ENCODE results near the gene FMC1. TPM values are rescaled to one million over a fixed set of nuclear protein-coding genes. Genes with fewer than 3 reads are reported as not detected.

FMC1 gene
- total and polyA plus RNA-seq, 2 experiments from 2014 or later, result 10.9 to 129 TPM

GRCh38 chr7:139362302-139362701, 21.2 kb downstream of the FMC1 start:
- peak in 1 of 2 donors; percentile 45 for DNase-seq (ENCODE audit: low read depth in 1 of 2, low spot score in 1 of 2)
- Histone ChIP-seq H3K4me1 (ENCODE audit: low read depth) (peaks cover 22% of the 10 kb centered on the region), H3K27me3 (no peaks in the 10 kb centered on the region), H3K4me3 (peak overlapping the region; percentile 72), H3K36me3 (peaks cover 13% of the 10 kb centered on the region), H3K9me3 (ENCODE audit: low read depth) (no peaks in the 10 kb centered on the region), H3K27ac (peak overlapping the region; percentile 97)
- TF ChIP-seq, protein P1, sequence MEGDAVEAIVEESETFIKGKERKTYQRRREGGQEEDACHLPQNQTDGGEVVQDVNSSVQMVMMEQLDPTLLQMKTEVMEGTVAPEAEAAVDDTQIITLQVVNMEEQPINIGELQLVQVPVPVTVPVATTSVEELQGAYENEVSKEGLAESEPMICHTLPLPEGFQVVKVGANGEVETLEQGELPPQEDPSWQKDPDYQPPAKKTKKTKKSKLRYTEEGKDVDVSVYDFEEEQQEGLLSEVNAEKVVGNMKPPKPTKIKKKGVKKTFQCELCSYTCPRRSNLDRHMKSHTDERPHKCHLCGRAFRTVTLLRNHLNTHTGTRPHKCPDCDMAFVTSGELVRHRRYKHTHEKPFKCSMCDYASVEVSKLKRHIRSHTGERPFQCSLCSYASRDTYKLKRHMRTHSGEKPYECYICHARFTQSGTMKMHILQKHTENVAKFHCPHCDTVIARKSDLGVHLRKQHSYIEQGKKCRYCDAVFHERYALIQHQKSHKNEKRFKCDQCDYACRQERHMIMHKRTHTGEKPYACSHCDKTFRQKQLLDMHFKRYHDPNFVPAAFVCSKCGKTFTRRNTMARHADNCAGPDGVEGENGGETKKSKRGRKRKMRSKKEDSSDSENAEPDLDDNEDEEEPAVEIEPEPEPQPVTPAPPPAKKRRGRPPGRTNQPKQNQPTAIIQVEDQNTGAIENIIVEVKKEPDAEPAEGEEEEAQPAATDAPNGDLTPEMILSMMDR (IDR thresholded peaks at IDR 0.05; ENCODE audit: low read depth, low read length), result no peak

- TF ChIP-seq, protein P1 (IDR thresholded peaks at IDR 0.05; ENCODE audit: low read depth, low read length), result no peak
- no peaks in the 10 kb centered on the region for H3K9me3 ChIP-seq (ENCODE audit: low read depth)
- peak overlapping the region; percentile 97 for H3K27ac ChIP-seq
- peaks cover 13% of the 10 kb centered on the region for H3K36me3 ChIP-seq
- DNase-seq (ENCODE audit: low read depth in 1 of 2, low spot score in 1 of 2), result no peak
- peaks cover 26% of the 10 kb centered on the region for H3K4me1 ChIP-seq (ENCODE audit: low read depth)
- H3K27me3 ChIP-seq, result no peaks in the 10 kb centered on the region
- no peak overlapping the region for H3K4me3 ChIP-seq
Observed at GRCh38 chr7:139362981-139363380, 21.8 kb downstream of the FMC1 start.

GRCh38 chr7:139365336-139365735, 24.2 kb downstream of the FMC1 start:
- Histone ChIP-seq H3K36me3 (peaks cover 13% of the 10 kb centered on the region), H3K27ac (peak overlapping the region; percentile 3), H3K4me3 (no peak overlapping the region), H3K4me1 (ENCODE audit: low read depth) (peaks cover 35% of the 10 kb centered on the region), H3K27me3 (no peaks in the 10 kb centered on the region), H3K9me3 (ENCODE audit: low read depth) (no peaks in the 10 kb centered on the region)
- TF ChIP-seq, protein P1 (IDR thresholded peaks at IDR 0.05; ENCODE audit: low read depth, low read length), result no peak
- DNase-seq (ENCODE audit: low read depth in 1 of 2, low spot score in 1 of 2), result no peak

DNA sequence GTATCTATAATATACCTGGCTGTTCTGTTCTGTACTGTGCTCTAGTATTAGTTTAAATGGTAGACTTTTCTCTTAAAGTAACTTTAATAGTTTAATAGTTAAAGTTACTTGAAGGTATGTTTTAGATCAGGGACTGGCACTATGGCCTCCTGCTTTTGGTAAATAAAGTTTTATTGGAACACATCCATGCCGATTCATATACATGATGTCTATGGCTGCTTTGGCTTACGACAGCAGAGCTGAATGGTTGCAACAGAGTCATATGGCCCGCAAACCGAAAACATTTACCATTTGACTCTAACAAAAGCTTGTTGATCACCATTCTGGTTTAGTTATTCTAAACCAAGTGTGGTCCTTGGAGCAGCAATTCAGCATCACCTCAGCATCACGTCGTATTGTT, 25.3 kb downstream of the FMC1 start:
- H3K9me3 ChIP-seq (ENCODE audit: low read depth), result no peaks in the 10 kb centered on the region
- H3K4me3 ChIP-seq, result no peak overlapping the region
- DNase-seq (ENCODE audit: low read depth in 1 of 2, low spot score in 1 of 2), result no peak
- TF ChIP-seq, protein P1 (IDR thresholded peaks at IDR 0.05; ENCODE audit: low read depth, low read length), result no peak
- H3K27me3 ChIP-seq, result no peaks in the 10 kb centered on the region
- H3K27ac ChIP-seq, result no peak overlapping the region
- peaks cover 33% of the 10 kb centered on the region for H3K4me1 ChIP-seq (ENCODE audit: low read depth)
- H3K36me3 ChIP-seq, result peaks cover 13% of the 10 kb centered on the region

DNA sequence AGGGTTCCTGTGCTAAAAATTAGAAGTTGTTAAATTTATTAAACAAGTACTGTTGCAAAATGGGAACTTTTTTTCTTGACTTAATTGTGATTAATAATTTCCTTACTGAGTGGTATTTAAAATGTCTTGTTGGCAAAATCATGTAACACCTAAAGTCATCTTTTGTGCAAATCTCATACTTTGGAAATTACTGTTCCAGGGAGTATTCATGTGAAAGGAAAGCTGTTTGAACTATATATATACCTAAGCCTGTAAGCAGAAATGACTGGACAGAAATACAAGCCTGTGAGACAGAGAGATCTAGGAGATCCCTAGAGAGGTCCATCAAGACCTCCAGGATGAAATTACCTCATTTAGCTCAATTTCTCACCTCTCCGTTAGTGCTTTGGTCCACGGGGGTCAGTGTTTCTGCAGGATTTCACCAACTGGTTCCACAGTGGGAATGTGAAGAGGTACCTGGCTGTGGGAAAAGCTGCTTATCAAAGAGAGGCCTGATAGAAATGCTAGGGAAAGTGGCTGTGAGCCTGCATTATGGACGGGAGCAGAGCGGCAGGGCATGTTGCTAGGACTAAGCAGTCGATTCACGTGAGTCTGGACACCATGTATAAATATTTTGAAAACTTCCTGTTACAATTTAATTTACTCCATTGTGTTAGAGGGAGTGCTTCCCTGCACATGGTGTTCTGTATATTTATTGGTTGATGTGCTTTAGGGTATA, 26.5 kb downstream of the FMC1 start:
- H3K4me3 ChIP-seq, result no peak overlapping the region

More for the DNA sequence above, 26.5 kb downstream of the FMC1 start:
- DNase-seq (ENCODE audit: low read depth in 1 of 2, low spot score in 1 of 2), result no peak
- Histone ChIP-seq H3K9me3 (ENCODE audit: low read depth) (no peaks in the 10 kb centered on the region), H3K36me3 (peaks cover 13% of the 10 kb centered on the region), H3K27ac (peak overlapping the region; percentile 61), H3K27me3 (no peaks in the 10 kb centered on the region), H3K4me1 (ENCODE audit: low read depth) (peaks cover 21% of the 10 kb centered on the region)
- TF ChIP-seq, protein P1 (IDR thresholded peaks at IDR 0.05; ENCODE audit: low read depth, low read length), result no peak

Data from cardiac muscle cell (in vitro differentiated cells and primary cell).